GM12878 (cell line): ENCODE data around the gene FBXO38. TPM values are rescaled to one million over a fixed set of nuclear protein-coding genes. Genes with fewer than 3 reads are reported as not detected.

Experiments used
- ATAC-seq: fragments of 200-7000 bp; cut with Tn5 transposase; 3 replicates; pipeline ENCODE4 v1.9.1; 2020; ENCODE audit warnings: mild to moderate bottlenecking, moderate library complexity
- BruUV-seq: library from RNA; stranded (reverse); fragments of 400-500 nt; replicated peaks from 2 replicates; lab custom pipeline; 2021; lab: Mats Ljungman, UMichigan
- CTCF ChIA-PET: fragments of 300-600 bp; sonication (Branson Sonifier 250); formaldehyde crosslinking; extraction: SDS; loops from one replicate; lab custom pipeline; 2021; ENCODE audit warnings: inconsistent platforms; lab: Yijun Ruan, JAX
- POLR2A ChIA-PET: fragments of 350-600 bp; formaldehyde crosslinking; extraction: SDS; loops from one replicate; lab custom pipeline; 2021; ENCODE audit warnings: inconsistent platforms; lab: Charles Lee
- RAD21 ChIA-PET: fragments of 300-600 bp; sonication (Branson Sonifier 250); formaldehyde crosslinking; loops from one replicate; lab custom pipeline; 2023; ENCODE audit warnings: antibody characterized with exemption; ENCODE audit not compliant: unreplicated experiment; lab: Charles Lee
- SMC1A ChIA-PET: fragments of 300-600 bp; sonication (Branson Sonifier 250); formaldehyde crosslinking; loops from one replicate; lab custom pipeline; 2023; ENCODE audit not compliant: unreplicated experiment, uncharacterized antibody; lab: Charles Lee
- DNase-seq: peaks from one replicate; pipeline ENCODE4 v3.0.0-alpha.2; 2011; ENCODE audit warnings: low read depth, low spot score
- FAIRE-seq: peaks from 3 replicates; lab custom pipeline; 2011; peaks lifted over from hg19 to GRCh38; lab: Jason Lieb, UNC
- H2AFZ ChIP-seq: 2 replicates; pipeline ENCODE4 v1.6.0; 2011; ENCODE audit warnings: low read depth, low read length, control low read depth; ENCODE audit not compliant: control insufficient read depth
- H3K27ac ChIP-seq: 2 replicates; pipeline ENCODE4 v1.5.1; 2011; ENCODE audit warnings: control low read depth; ENCODE audit not compliant: control insufficient read depth, insufficient read depth
- H3K27me3 ChIP-seq, 2 experiments: replicated peaks in 1 of 2; 2 replicates each; pipeline versions ENCODE4 v1.6.0 to v1.6.1; 2011; ENCODE audit warnings: low read length in 1 of 2; ENCODE audit not compliant: control insufficient read depth in 2 of 2, insufficient read depth in 2 of 2
- H3K36me3 ChIP-seq, 2 experiments: 2 replicates each; pipeline ENCODE4 v1.5.1; 2011; ENCODE audit warnings: low read length in 1 of 2; ENCODE audit not compliant: control insufficient read depth in 2 of 2, insufficient read depth in 2 of 2
- H3K4me1 ChIP-seq: 2 replicates; pipeline ENCODE4 v1.6.1; 2011; ENCODE audit warnings: mild to moderate bottlenecking, low read length, moderate library complexity, mixed read lengths; ENCODE audit not compliant: control insufficient read depth, insufficient read depth
- H3K4me2 ChIP-seq: 2 replicates; pipeline ENCODE4 v1.6.0; 2011; ENCODE audit warnings: control low read depth; ENCODE audit not compliant: control insufficient read depth, insufficient read depth
- H3K4me3 ChIP-seq: fragments of 200-600 bp; sonication (generic); 2 replicates; pipeline ENCODE4 v1.5.1; 2016
- H3K79me2 ChIP-seq: 2 replicates; pipeline ENCODE4 v1.6.0; 2011; ENCODE audit warnings: low read length; ENCODE audit not compliant: control insufficient read depth, insufficient read depth
- H3K9ac ChIP-seq: 2 replicates; pipeline ENCODE4 v1.8.0; 2011; ENCODE audit warnings: low read length, control low read depth, mixed read lengths; ENCODE audit not compliant: control insufficient read depth, insufficient read depth
- H3K9me3 ChIP-seq: replicated peaks from 3 replicates; pipeline ENCODE4 v1.5.1; 2011; ENCODE audit warnings: mild to moderate bottlenecking, low read length; ENCODE audit not compliant: control insufficient read depth, insufficient read depth
- H4K20me1 ChIP-seq: 2 replicates; pipeline ENCODE4 v1.6.0; 2011; ENCODE audit not compliant: control insufficient read depth, insufficient read depth
- ATF7 ChIP-seq: fragments of 450-650 bp; IDR thresholded peaks from 2 replicates; pipeline ENCODE4 v1.6.1; 2016; ENCODE audit warnings: low read depth, mild to moderate bottlenecking
- CHD2 ChIP-seq: IDR thresholded peaks from 2 replicates; pipeline ENCODE4 v1.6.1; 2011; ENCODE audit warnings: low read depth, low read length, improper control_type of control experiment, borderline replicate concordance
- CREM ChIP-seq: IDR thresholded peaks from 2 replicates; pipeline ENCODE4 v1.6.1; 2014; ENCODE audit warnings: antibody characterized with exemption, low read depth
- DPF2 ChIP-seq: fragments of 450-650 bp; IDR thresholded peaks from 2 replicates; pipeline ENCODE4 v1.6.1; 2017; ENCODE audit warnings: mild to moderate bottlenecking
- ELK1 ChIP-seq: IDR thresholded peaks from 2 replicates; pipeline ENCODE4 v1.6.1; 2012; ENCODE audit warnings: low read depth, low read length, improper control_type of control experiment
- ESRRA ChIP-seq: IDR thresholded peaks from 2 replicates; pipeline ENCODE4 v1.6.1; 2012; ENCODE audit warnings: mild to moderate bottlenecking, low read length, improper control_type of control experiment
- FOS ChIP-seq: IDR thresholded peaks from 3 replicates; pipeline ENCODE4 v1.6.1; 2011; ENCODE audit warnings: borderline replicate concordance; ENCODE audit not compliant: insufficient read length; ENCODE audit errors: extremely low read depth
- JUNB ChIP-seq: IDR thresholded peaks from 2 replicates; pipeline ENCODE4 v1.6.1; 2016; ENCODE audit warnings: antibody characterized with exemption, mild to moderate bottlenecking
- MXI1 ChIP-seq: fragments of 150-350 bp; IDR thresholded peaks from 2 replicates; pipeline ENCODE4 v1.6.1; 2011; ENCODE audit warnings: low read depth, mild to moderate bottlenecking, inconsistent platforms, low read length, improper control_type of control experiment
- NFYA ChIP-seq: IDR thresholded peaks from 2 replicates; pipeline ENCODE4 v1.6.1; 2011; ENCODE audit warnings: low read depth, mild to moderate bottlenecking, low read length, improper control_type of control experiment, borderline replicate concordance
- PAX8 ChIP-seq: fragments of 450-650 bp; IDR thresholded peaks from 2 replicates; pipeline ENCODE4 v1.6.1; 2017; ENCODE audit warnings: mild to moderate bottlenecking, moderate library complexity
- REST ChIP-seq: IDR thresholded peaks from 2 replicates; pipeline ENCODE4 v1.6.1; 2012; ENCODE audit warnings: mild to moderate bottlenecking, low read depth, low read length
- YY1 ChIP-seq: IDR thresholded peaks from 2 replicates; pipeline ENCODE4 v1.6.1; 2011; ENCODE audit warnings: low read depth, mild to moderate bottlenecking, low read length
- ZBTB11 ChIP-seq: fragments of 450-650 bp; formaldehyde crosslinking; IDR thresholded peaks from 2 replicates; pipeline ENCODE4 v1.5.0; 2022; ENCODE audit warnings: mild to moderate bottlenecking, missing genetic modification characterization
- WGBS: methylation state at CpG from one replicate; pipeline ENCODE4 v1.1.6; 2016; ENCODE audit warnings: low lambda C conversion rate; ENCODE audit not compliant: insufficient replicate concordance, insufficient coverage; ENCODE audit errors: missing lambda C conversion rate; 5-methylcytosine and 5-hydroxymethylcytosine counted together
- in situ Hi-C: fragments of 300-500 bp; cut with MboI; formaldehyde crosslinking; loops from 9 replicates; pipeline ENCODE4 v1.14.3; 2018; ENCODE audit warnings: mixed read lengths
- intact Hi-C: fragments of 100-400 bp; cut with micrococcal nuclease; formaldehyde crosslinking; loops from one replicate; pipeline ENCODE4 v1.14.2; 2022; ENCODE audit not compliant: unreplicated experiment
- polyA plus RNA-seq, 11 experiments: library from polyadenylated mRNA; depleted of rRNA in 4 of 11; unstranded in 6 of 11; stranded (reverse) in 5 of 11; fragments of >200 nt; fragmentation: Nextera tagmentation in 4 of 11; fragmentation: Illumina TruSeq in 1 of 11; extraction: Ambion mirVana in 4 of 11; extraction: Trizol in 1 of 11; gene quantifications; 1 replicate in 1 of 11; 2 replicates in 10 of 11; pipeline versions ENCODE4 v1.2.1 to v1.2.3, GENCODE V29; 2011 to 2016; ENCODE audit warnings: inconsistent platforms in 2 of 11, missing spikeins in 2 of 11, low read depth in 1 of 11
- total RNA-seq, 4 experiments: library from RNA; depleted of rRNA in 3 of 4; stranded (reverse); fragments of >200 nt in 3 of 4; fragmentation: Illumina TruSeq in 1 of 4; extraction: Trizol in 1 of 4; gene quantifications; 2 replicates each; pipeline versions ENCODE4 v1.2.1 to v1.2.3, GENCODE V29; 2013 to 2021

Gene FBXO38
- total and polyA plus RNA-seq, 10 of the 15 experiments (the other 5 are each of a cell fraction or from before 2014, with no cell fraction given): 9.1 to 44.6 (median 28.3) TPM

GRCh38 chr5:148459669-148460068 is 75.9 kb downstream of the FBXO38 start:
- ChIA-PET POLR2A (no interaction called here), SMC1A (interaction anchor here (0.7 kb wide), 1 partner anchor 287 kb away, joined by 3 read pairs; no protein-coding TSS in a partner anchor)
- H3K27ac ChIP-seq: no peak overlapping the region
- no peak overlapping the region for H3K4me3 ChIP-seq
- H3K27me3 ChIP-seq: no peaks in the 10 kb centered on the region
- WGBS: 29% methylated on average over 1 of the region's 1 CpG
- no peak for DNase-seq
- no peak overlapping the region for H3K4me2 ChIP-seq
- no peak for TF ChIP-seq MXI1
- no peak for TF ChIP-seq FOS
- TF ChIP-seq ELK1: no peak
- TF ChIP-seq CHD2: no peak
- TF ChIP-seq NFYA: no peak
- TF ChIP-seq DPF2: no peak
- TF ChIP-seq ESRRA: no peak
- no peak for TF ChIP-seq CREM
- no peak for TF ChIP-seq YY1
- no peak for TF ChIP-seq ATF7
- no peak for TF ChIP-seq JUNB
- no peak for TF ChIP-seq ZBTB11
- TF ChIP-seq PAX8: no peak
- no peak for TF ChIP-seq REST
- TF ChIP-seq, all 136 proteins: peak for 0
- Histone ChIP-seq H3K4me1 (no peaks in the 10 kb centered on the region), H4K20me1 (no peaks in the 10 kb centered on the region), H3K9me3 (no peaks in the 10 kb centered on the region), H3K9ac (no peak overlapping the region), H3K79me2 (no peaks in the 10 kb centered on the region), H2AFZ (no peak overlapping the region), H3K36me3 (no peaks in the 10 kb centered on the region)
- FAIRE-seq (no peak), ATAC-seq (no peak)
- ChIA-PET CTCF (interaction anchor here (1.8 kb wide), 1 partner anchor 23 kb away, joined by 8 read pairs; no protein-coding TSS in a partner anchor), RAD21 (no interaction called here)
- BruUV-seq: no TSS peak
- intact Hi-C loops (loop anchor here (10.0 kb wide), 1 partner anchor 285 kb away; no protein-coding TSS in a partner anchor), in situ Hi-C loops (no loop called here)
